Upper lobe of left lung (tissue), 6 donors: ENCODE results near the gene CD14. TPM values are rescaled to one million over a fixed set of nuclear protein-coding genes. Genes with fewer than 3 reads are reported as not detected.
A peak's percentile ranks its signal among the peaks of the same experiment; 100 is the strongest.
"Not testable (repeated sequence)": the region's sequence is repeated elsewhere in the genome, so short reads cannot be mapped to it uniquely, and the experiment has no call there.

Experiments
- ATAC-seq, 2 donors: fragments of 200-7000 bp; cut with Tn5 transposase; one replicate each; pipeline ENCODE4 v1.9.1; 2022; ENCODE audit warnings: mild to moderate bottlenecking in 2 of 2, moderate library complexity in 2 of 2; ENCODE audit not compliant: low FRiP score in 2 of 2
- DNase-seq, 2 donors: peaks; one replicate each; pipeline ENCODE4 v3.0.0-alpha.2; 2019 to 2020
- H3K27ac ChIP-seq, 4 donors: fragments of 200-600 bp; sonication (generic); one replicate each; pipeline ENCODE4 v1.5.1; 2016 to 2019
- H3K27me3 ChIP-seq, 4 donors: fragments of 200-600 bp; sonication (generic); one replicate each; pipeline ENCODE4 v1.5.1; 2017 to 2019
- H3K36me3 ChIP-seq, 4 donors: fragments of 200-600 bp; sonication (generic); one replicate each; pipeline ENCODE4 v1.5.1; 2016 to 2019
- H3K4me1 ChIP-seq, 4 donors: fragments of 200-600 bp; sonication (generic); one replicate each; pipeline ENCODE4 v1.5.1; 2018 to 2019
- H3K4me3 ChIP-seq, 4 donors: fragments of 200-600 bp; sonication (generic); one replicate each; pipeline ENCODE4 v1.5.1; 2017 to 2019; ENCODE audit warnings: mild to moderate bottlenecking in 2 of 4, moderate library complexity in 1 of 4
- H3K9me3 ChIP-seq, 4 donors: fragments of 200-600 bp; sonication (generic); one replicate each; pipeline ENCODE4 v1.5.1; 2018 to 2019
- EP300 ChIP-seq, 4 donors: sonication (generic); formaldehyde crosslinking; IDR thresholded peaks; one replicate each; pipeline ENCODE4 v1.5.1; 2017; ENCODE audit warnings: antibody characterized with exemption in 4 of 4, control low read depth in 2 of 4
- POLR2A ChIP-seq, 4 donors: fragments of 450-650 bp; IDR thresholded peaks; one replicate each; pipeline ENCODE4 v1.5.1; 2016 to 2017; ENCODE audit warnings: antibody characterized with exemption in 4 of 4, mild to moderate bottlenecking in 2 of 4
- POLR2AphosphoS5 ChIP-seq, 2 donors: sonication (generic); formaldehyde crosslinking; IDR thresholded peaks; one replicate each; pipeline ENCODE4 v1.5.1; 2017; ENCODE audit warnings: antibody characterized with exemption in 2 of 2
- WGBS, 2 donors: methylation state at CpG; one replicate each; pipeline ENCODE4 v1.1.5; 2017 to 2018; 5-methylcytosine and 5-hydroxymethylcytosine counted together
- total RNA-seq, 6 donors: library from RNA; depleted of rRNA in 4 of 6; stranded (reverse); fragments of >200 nt in 4 of 6; gene quantifications; one replicate each; pipeline versions ENCODE4 v1.1.0 to v1.2.1, GENCODE V29; 2016 to 2021
- TF ChIP-seq, protein P1 (sequence below), 6 experiments: fragments of 450-650 bp in 4 of 6; fragments of 200-600 bp in 2 of 6; sonication (generic) in 2 of 6; IDR thresholded peaks; one replicate each; pipeline ENCODE4 v1.5.1; 2016 to 2019; ENCODE audit warnings: antibody characterized with exemption in 6 of 6
- donor health status: DM: no; HTN: no; CAD: no; lungs with moderate emphysema.
- donor health status: DM: no; HTN: yes; CAD: no; lungs with severe emphysema.

Gene CD14
- total RNA-seq, 6 donors from 2014 or later: 27.3 to 195 (median 102) TPM

DNA sequence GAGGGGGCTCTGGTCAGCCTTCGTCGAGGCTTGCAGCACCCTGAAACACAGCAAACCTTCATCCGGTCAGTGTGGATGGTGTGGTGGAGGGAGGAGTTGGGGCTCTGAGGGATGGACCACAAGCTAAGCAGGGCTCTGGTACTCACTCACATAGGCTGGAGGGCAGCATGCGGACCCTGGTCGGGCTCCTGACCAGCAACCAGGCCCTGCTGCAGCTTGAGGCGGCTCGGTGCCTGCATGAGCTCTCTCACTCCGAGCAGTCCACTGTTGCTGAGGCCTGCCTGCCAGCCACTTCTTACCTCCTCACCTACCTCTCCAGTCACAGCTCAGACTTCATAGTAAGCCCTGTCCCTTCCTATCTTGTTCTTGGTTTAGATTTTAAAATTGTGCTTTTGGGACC lies 8.7 kb upstream of the CD14 start:
- Histone ChIP-seq H3K9me3 (no peaks in the 10 kb centered on the region), H3K4me3 (no peak overlapping the region), H3K27ac (no peak overlapping the region), H3K27me3 (no peaks in the 10 kb centered on the region), H3K36me3 (peaks cover 0 to 42% (median 22%) of the 10 kb centered on the region in 4 donors), H3K4me1 (peaks cover 22 to 28% (median 25%) of the 10 kb centered on the region in 4 donors)
- ATAC-seq (no peak), DNase-seq (peak in 1 of 2 donors; percentile 55)
- TF ChIP-seq POLR2A (IDR thresholded peaks at IDR 0.05): no peak
- no peak for TF ChIP-seq POLR2AphosphoS5 (IDR thresholded peaks at IDR 0.05)
- TF ChIP-seq, protein P1, sequence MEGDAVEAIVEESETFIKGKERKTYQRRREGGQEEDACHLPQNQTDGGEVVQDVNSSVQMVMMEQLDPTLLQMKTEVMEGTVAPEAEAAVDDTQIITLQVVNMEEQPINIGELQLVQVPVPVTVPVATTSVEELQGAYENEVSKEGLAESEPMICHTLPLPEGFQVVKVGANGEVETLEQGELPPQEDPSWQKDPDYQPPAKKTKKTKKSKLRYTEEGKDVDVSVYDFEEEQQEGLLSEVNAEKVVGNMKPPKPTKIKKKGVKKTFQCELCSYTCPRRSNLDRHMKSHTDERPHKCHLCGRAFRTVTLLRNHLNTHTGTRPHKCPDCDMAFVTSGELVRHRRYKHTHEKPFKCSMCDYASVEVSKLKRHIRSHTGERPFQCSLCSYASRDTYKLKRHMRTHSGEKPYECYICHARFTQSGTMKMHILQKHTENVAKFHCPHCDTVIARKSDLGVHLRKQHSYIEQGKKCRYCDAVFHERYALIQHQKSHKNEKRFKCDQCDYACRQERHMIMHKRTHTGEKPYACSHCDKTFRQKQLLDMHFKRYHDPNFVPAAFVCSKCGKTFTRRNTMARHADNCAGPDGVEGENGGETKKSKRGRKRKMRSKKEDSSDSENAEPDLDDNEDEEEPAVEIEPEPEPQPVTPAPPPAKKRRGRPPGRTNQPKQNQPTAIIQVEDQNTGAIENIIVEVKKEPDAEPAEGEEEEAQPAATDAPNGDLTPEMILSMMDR (IDR thresholded peaks at IDR 0.05): no peak
- TF ChIP-seq EP300 (IDR thresholded peaks at IDR 0.05): no peak
- 87 to 89% methylated on average over 7 to 8 of the region's 8 CpGs for WGBS, 2 donors

DNA sequence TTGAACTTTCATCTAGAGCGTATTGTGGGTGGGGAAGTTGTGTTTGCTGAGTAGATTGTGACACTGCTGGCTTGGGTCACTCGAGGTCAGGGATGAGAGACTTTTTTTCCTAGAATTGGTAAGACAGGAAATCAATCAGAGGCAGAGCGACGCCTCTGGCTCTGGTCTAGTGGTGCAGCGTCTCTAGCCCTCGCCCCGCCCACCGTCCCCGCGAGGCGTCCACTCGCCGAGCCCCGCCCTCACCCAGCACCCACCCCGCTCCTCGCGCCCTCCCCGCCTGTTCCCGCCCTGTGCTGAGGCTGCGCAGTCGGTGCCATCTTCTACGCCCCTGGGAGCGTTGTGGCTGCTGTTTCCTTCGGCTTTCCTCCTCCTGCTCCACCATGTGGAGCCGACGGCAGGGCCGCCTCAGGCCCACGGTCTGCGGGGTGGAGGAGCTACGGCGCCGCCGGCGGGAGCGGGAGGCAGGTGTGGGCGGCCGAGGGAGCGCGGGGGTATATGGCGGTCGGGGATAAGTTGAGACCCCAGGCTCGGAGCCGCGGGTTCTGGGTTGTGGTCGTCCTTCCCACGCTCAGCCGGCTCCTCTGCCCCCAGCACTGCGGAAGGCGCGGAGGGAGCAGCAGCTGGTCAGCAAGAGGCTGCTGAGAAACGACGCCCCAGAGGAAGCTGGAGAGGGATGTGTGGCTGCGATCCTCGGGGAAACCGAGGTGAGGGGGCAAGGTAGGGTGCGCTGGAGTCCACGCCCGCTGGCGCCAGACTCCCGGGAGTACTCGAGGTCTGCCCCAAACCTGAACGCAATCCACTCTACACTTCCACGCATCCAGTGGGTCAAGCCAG lies 6.4 kb upstream of the CD14 start, which contains the start of gene TMCO6:
Gene TMCO6 (plus strand): TSS at position 304 of the 834 bp plus-strand sequence. CDS start 77 bp downstream, at position 381.
- Histone ChIP-seq H3K27me3 (no peaks in the 10 kb centered on the region), H3K27ac (peak within 1 kb of the TSS; percentile 86 to 95 (median 92)), H3K9me3 (no peaks in the 10 kb centered on the region), H3K36me3 (peaks cover 0 to 28% (median 11%) of the 10 kb centered on the region in 4 donors), H3K4me3 (peak within 1 kb of the TSS; percentile 60 to 88 (median 72)), H3K4me1 (peaks cover 11 to 25% (median 19%) of the 10 kb centered on the region in 4 donors)
- 0% methylated on average over 7 to 58 of the region's 63 CpGs for WGBS, 2 donors
- peak in 2 of 4 donors; percentile 29 to 79 for TF ChIP-seq POLR2A (IDR thresholded peaks at IDR 0.05)
- peak; percentile 92 to 94 for TF ChIP-seq POLR2AphosphoS5 (IDR thresholded peaks at IDR 0.05)
- TF ChIP-seq EP300 (IDR thresholded peaks at IDR 0.05): peak in 2 of 4 donors; percentile 30 to 84
- TF ChIP-seq, protein P1 (IDR thresholded peaks at IDR 0.05): peak; percentile 69 to 79 (median 75)
- DNase-seq: peak; percentile 99
- ATAC-seq: peak; percentile 99 to 100

DNA sequence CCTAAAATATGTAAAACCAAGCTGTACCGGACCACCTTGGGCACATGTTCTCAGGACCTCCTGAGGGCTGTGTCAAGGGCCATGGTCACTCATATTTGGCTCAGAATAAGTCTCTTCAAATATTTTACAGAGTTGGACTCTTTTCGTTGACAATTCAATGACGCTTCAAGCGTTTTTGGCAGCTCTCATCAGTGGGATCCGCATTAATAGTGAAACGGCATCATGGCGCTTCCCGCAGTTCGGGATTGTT lies 5.8 kb upstream of the CD14 start:
- H3K4me3 ChIP-seq: peak overlapping the region; percentile 5 to 88 (median 72)
- peaks cover 0 to 23% (median 6%) of the 10 kb centered on the region in 4 donors for H3K36me3 ChIP-seq
- 8 to 9% methylated on average over 9 of the region's 9 CpGs for WGBS, 2 donors
- peak overlapping the region; percentile 86 to 95 (median 92) for H3K27ac ChIP-seq
- ATAC-seq, H3K27me3 ChIP-seq, H3K9me3 ChIP-seq, DNase-seq: not testable (repeated sequence)
- peaks cover 16 to 30% (median 22%) of the 10 kb centered on the region in 4 donors for H3K4me1 ChIP-seq

DNA sequence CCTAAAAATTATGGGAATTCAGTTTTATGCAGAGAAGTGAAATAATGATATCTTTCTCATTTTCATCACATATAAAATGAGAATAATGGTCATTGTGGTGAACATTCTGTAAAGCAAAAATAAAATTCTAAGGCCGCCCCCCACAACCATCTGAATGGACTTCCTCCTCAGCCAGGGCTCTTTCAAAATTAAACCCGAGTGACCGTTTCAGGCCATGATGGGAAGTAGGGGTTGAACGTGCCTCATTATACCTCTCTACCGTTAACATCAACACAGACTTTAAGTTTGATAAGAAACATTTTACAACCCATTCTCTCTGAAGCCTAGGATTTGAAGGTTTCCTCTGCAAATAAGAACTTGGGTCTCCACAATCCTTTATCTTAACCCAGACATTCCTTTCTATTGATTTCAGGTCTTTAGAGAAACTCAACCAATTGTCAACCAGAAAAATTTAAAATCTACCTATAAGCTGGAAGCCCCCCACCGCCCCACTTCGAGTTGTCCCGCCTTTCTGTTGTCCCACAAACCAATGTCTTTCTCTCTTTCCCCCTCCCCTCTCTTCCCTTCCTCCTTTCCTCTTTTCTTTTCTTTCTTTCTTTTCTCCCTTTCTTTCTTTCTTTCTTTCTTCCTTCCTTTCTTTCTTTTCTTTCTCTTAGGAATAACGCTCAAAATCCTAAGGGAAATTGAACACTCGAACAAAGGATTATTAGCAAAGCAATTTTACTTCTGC lies 4.6 kb upstream of the CD14 start:
- Histone ChIP-seq H3K4me3 (no peak overlapping the region), H3K4me1 (peaks cover 26 to 42% (median 29%) of the 10 kb centered on the region in 4 donors), H3K27me3 (no peaks in the 10 kb centered on the region), H3K9me3 (no peaks in the 10 kb centered on the region), H3K27ac (peak overlapping the region in 2 of 4 donors; percentile 89 to 94), H3K36me3 (peaks cover 0 to 10% (median 0%) of the 10 kb centered on the region in 4 donors)
- TF ChIP-seq, protein P1 (IDR thresholded peaks at IDR 0.05): no peak
- TF ChIP-seq EP300 (IDR thresholded peaks at IDR 0.05) (no peak), POLR2A (IDR thresholded peaks at IDR 0.05) (no peak), POLR2AphosphoS5 (IDR thresholded peaks at IDR 0.05) (no peak)
- ATAC-seq (no peak), DNase-seq (no peak)
- 75 to 85% methylated on average over 10 of the region's 10 CpGs for WGBS, 2 donors
